ENCODE results near the gene CX3CL1.

Gene CX3CL1

GRCh38 chr16:57412584-57412983 lies 40.3 kb downstream of the CX3CL1 start:
- Histone ChIP-seq H3K27me3 (ENCODE audit: control insufficient read depth in 1 of 2, insufficient read depth in 2 of 2, low read length in 2 of 2) (no peaks in the 10 kb centered on the region), H3K36me3 (ENCODE audit: insufficient read depth, low read length) (no peaks in the 10 kb centered on the region), H3K9ac (ENCODE audit: low read length) (no peak overlapping the region), H3K27ac (ENCODE audit: low read depth, low read length) (no peak overlapping the region), H3K4me1 (ENCODE audit: insufficient read depth, low read length) (peaks cover 10% of the 10 kb centered on the region), H3K4me3 (ENCODE audit: low read depth in 1 of 2, low read length in 2 of 2) (no peak overlapping the region), H3K9me3 (ENCODE audit: low read length) (no peaks in the 10 kb centered on the region)

GRCh38 chr16:57413301-57413730 lies 41.0 kb downstream of the CX3CL1 start:
- Histone ChIP-seq H3K4me3 (ENCODE audit: low read depth in 1 of 2, low read length in 2 of 2) (no peak overlapping the region), H3K9me3 (ENCODE audit: low read length) (no peaks in the 10 kb centered on the region), H3K27me3 (ENCODE audit: control insufficient read depth in 1 of 2, insufficient read depth in 2 of 2, low read length in 2 of 2) (no peaks in the 10 kb centered on the region), H3K4me1 (ENCODE audit: insufficient read depth, low read length) (peaks cover 10% of the 10 kb centered on the region), H3K36me3 (ENCODE audit: insufficient read depth, low read length) (no peaks in the 10 kb centered on the region), H3K27ac (ENCODE audit: low read depth, low read length) (no peak overlapping the region), H3K9ac (ENCODE audit: low read length) (no peak overlapping the region)

DNA sequence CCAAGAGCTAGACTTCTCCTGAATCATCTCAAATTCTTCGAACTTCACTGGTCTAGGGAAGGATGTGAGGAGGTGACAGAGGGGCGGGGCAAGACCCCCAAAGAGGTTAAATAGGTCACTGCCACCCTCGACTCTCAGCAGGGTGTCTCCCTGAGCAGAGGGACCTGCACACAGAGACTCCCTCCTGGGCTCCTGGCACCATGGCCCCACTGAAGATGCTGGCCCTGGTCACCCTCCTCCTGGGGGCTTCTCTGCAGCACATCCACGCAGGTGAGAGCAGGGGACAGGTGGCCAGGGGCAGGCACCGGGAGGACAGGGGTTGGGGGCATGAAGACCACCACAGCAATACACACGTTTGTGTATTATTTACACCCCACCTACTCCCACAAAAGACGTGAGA lies 41.4 kb downstream of the CX3CL1 start:
- H3K27me3 ChIP-seq (ENCODE audit: control insufficient read depth in 1 of 2, insufficient read depth in 2 of 2, low read length in 2 of 2): no peaks in the 10 kb centered on the region
- H3K4me3 ChIP-seq (ENCODE audit: low read depth in 1 of 2, low read length in 2 of 2): no peak overlapping the region
- no peak overlapping the region for H3K27ac ChIP-seq (ENCODE audit: low read depth, low read length)
- H3K4me1 ChIP-seq (ENCODE audit: insufficient read depth, low read length): peaks cover 13% of the 10 kb centered on the region
- H3K9ac ChIP-seq (ENCODE audit: low read length): no peak overlapping the region
- no peaks in the 10 kb centered on the region for H3K36me3 ChIP-seq (ENCODE audit: insufficient read depth, low read length)
- no peaks in the 10 kb centered on the region for H3K9me3 ChIP-seq (ENCODE audit: low read length)

DNA sequence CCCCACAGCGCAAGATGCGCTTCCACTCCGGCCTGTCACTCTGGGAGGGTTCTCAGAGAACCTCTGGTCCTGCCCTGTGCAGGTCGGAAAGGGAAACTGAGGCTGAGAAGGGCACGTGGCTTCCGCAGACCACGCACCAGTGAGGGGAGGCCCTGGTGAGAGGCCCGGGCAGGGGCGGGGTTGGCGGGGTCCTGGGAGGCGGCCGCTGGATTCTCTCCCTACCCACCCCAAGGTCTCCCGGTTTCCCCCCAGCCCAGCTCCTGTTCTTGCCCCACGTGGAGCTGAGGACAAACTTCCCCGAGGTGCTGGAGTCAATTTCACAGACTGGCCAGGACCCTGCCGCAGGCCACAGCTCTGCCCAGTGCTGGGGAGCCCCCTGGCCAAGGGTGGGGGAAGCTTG lies 43.8 kb downstream of the CX3CL1 start:
- H3K27ac ChIP-seq (ENCODE audit: low read depth, low read length): no peak overlapping the region

DNA sequence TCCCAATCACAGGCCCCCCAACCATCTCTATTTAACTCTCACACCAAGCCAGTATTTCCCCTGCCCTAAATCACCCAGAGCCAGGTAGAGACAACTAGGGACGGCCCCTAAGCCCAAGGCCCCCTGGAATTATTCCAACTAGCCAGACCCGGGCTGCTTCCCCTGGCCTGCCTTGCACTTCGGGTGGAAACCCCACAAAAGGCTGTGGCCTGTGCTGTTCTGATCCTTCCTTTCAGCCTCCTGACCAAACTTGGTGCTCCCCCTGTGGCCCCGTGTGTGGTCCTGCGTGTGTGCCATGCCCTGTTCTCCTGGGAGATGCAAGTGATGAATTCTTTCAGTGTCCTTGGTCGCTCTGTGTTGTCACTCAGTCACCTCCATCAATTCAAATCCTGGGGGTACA lies 47.2 kb downstream of the CX3CL1 start:
- H3K4me3 ChIP-seq (ENCODE audit: low read depth in 1 of 2, low read length in 2 of 2): no peak overlapping the region
- H3K4me1 ChIP-seq (ENCODE audit: insufficient read depth, low read length): peaks cover 28% of the 10 kb centered on the region
- H3K9me3 ChIP-seq (ENCODE audit: low read length): no peaks in the 10 kb centered on the region
- H3K36me3 ChIP-seq (ENCODE audit: insufficient read depth, low read length): no peaks in the 10 kb centered on the region
- no peak overlapping the region for H3K9ac ChIP-seq (ENCODE audit: low read length)
- H3K27ac ChIP-seq (ENCODE audit: low read depth, low read length): no peak overlapping the region
- H3K27me3 ChIP-seq (ENCODE audit: control insufficient read depth in 1 of 2, insufficient read depth in 2 of 2, low read length in 2 of 2): no peaks in the 10 kb centered on the region

More for the DNA sequence above, 43.8 kb downstream of the CX3CL1 start:
- peaks cover 19% of the 10 kb centered on the region for H3K4me1 ChIP-seq (ENCODE audit: insufficient read depth, low read length)
- no peaks in the 10 kb centered on the region for H3K27me3 ChIP-seq (ENCODE audit: control insufficient read depth in 1 of 2, insufficient read depth in 2 of 2, low read length in 2 of 2)
- no peaks in the 10 kb centered on the region for H3K36me3 ChIP-seq (ENCODE audit: insufficient read depth, low read length)
- H3K9ac ChIP-seq (ENCODE audit: low read length): no peak overlapping the region
- H3K9me3 ChIP-seq (ENCODE audit: low read length): no peaks in the 10 kb centered on the region
- no peak overlapping the region for H3K4me3 ChIP-seq (ENCODE audit: low read depth in 1 of 2, low read length in 2 of 2)

DNA sequence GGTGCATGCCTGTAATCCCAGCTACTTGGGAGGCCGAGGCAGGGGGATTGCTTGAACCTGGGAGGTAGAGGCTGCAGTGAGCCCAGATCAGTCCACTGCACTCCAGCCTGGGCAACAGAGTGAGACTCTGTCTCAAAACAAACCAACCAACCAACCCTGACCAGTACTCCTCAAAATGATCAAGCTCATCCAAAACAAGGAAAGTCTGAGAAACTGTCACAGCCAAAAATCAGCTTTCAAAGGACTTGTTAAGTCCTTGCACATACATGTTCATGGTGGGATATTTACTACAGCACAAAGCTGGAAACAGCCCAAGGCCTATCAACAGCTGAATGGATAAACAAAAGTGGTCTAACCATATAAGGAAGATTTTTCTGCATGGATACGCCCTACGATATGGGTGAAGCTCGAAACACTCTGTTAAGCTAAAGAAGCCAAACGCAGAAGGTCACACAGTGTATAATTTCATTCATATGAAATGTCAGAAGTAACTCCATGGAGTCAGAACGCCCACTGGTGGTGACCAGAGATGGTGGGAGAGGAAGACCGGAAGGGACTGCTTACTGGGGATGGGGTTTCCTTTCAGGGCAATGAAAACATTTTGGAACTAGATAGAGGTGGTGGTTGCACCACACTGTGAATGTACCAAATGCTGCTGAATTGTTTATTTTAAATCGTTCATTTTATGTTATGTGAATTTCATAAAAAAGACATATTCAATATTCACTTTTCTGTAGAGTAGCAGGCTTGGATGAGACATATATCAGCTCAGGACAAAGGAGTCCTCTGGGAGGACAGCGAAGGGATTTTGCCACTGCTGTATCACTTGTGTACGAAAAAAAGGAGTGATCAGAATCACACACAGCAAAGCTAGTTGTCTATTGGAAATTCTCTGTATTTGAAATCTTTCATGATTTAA lies 50.0 kb downstream of the CX3CL1 start:
- Histone ChIP-seq H3K9ac (ENCODE audit: low read length) (no peak overlapping the region), H3K27ac (ENCODE audit: low read depth, low read length) (no peak overlapping the region), H3K4me1 (ENCODE audit: insufficient read depth, low read length) (peaks cover 19% of the 10 kb centered on the region)

DNA sequence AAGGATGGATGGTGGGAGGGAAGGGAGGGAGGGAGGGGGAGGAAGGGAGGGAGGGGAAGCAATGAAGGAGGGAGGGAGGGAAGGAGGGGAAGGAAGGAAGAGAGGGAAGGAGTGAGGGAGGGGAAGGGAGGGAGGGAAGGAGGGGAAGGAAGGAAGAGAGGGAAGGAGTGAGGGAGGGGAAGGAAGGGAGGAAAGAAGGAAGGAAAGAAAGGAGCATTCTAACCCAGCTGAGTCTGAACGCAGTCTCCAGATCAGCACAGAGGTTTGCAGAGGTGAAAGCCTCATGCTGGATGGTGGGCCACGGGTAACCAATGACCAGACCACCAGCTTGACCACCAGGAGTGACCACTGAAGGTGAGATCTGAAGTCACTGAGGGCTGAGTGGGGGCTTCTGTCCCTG lies 50.9 kb downstream of the CX3CL1 start:
- H3K4me3 ChIP-seq (ENCODE audit: low read depth in 1 of 2, low read length in 2 of 2): no peak overlapping the region
- H3K9me3 ChIP-seq (ENCODE audit: low read length): no peaks in the 10 kb centered on the region
- H3K9ac ChIP-seq (ENCODE audit: low read length): no peak overlapping the region
- H3K4me1 ChIP-seq (ENCODE audit: insufficient read depth, low read length): peaks cover 18% of the 10 kb centered on the region
- H3K36me3 ChIP-seq (ENCODE audit: insufficient read depth, low read length): peaks cover 4% of the 10 kb centered on the region
- H3K27me3 ChIP-seq (ENCODE audit: control insufficient read depth in 1 of 2, insufficient read depth in 2 of 2, low read length in 2 of 2): no peaks in the 10 kb centered on the region
- no peak overlapping the region for H3K27ac ChIP-seq (ENCODE audit: low read depth, low read length)

More for the DNA sequence above, 50.0 kb downstream of the CX3CL1 start:
- no peaks in the 10 kb centered on the region for H3K27me3 ChIP-seq (ENCODE audit: control insufficient read depth in 1 of 2, insufficient read depth in 2 of 2, low read length in 2 of 2)
- no peak overlapping the region for H3K4me3 ChIP-seq (ENCODE audit: low read depth in 1 of 2, low read length in 2 of 2)
- no peaks in the 10 kb centered on the region for H3K9me3 ChIP-seq (ENCODE audit: low read length)
- H3K36me3 ChIP-seq (ENCODE audit: insufficient read depth, low read length): no peaks in the 10 kb centered on the region

GRCh38 chr16:57424583-57424982 lies 52.3 kb downstream of the CX3CL1 start:
- H3K4me1 ChIP-seq (ENCODE audit: insufficient read depth, low read length): peaks cover 9% of the 10 kb centered on the region
- H3K27me3 ChIP-seq (ENCODE audit: control insufficient read depth in 1 of 2, insufficient read depth in 2 of 2, low read length in 2 of 2): no peaks in the 10 kb centered on the region
- no peak overlapping the region for H3K4me3 ChIP-seq (ENCODE audit: low read depth in 1 of 2, low read length in 2 of 2)
- no peak overlapping the region for H3K9ac ChIP-seq (ENCODE audit: low read length)
- peaks cover 15% of the 10 kb centered on the region for H3K36me3 ChIP-seq (ENCODE audit: insufficient read depth, low read length)
- H3K27ac ChIP-seq (ENCODE audit: low read depth, low read length): no peak overlapping the region
- H3K9me3 ChIP-seq (ENCODE audit: low read length): no peaks in the 10 kb centered on the region

GRCh38 chr16:57426356-57426755 lies 54.1 kb downstream of the CX3CL1 start:
- no peak overlapping the region for H3K27ac ChIP-seq (ENCODE audit: low read depth, low read length)
- no peaks in the 10 kb centered on the region for H3K9me3 ChIP-seq (ENCODE audit: low read length)
- peaks cover 9% of the 10 kb centered on the region for H3K4me1 ChIP-seq (ENCODE audit: insufficient read depth, low read length)
- H3K27me3 ChIP-seq (ENCODE audit: control insufficient read depth in 1 of 2, insufficient read depth in 2 of 2, low read length in 2 of 2): no peaks in the 10 kb centered on the region
- no peak overlapping the region for H3K4me3 ChIP-seq (ENCODE audit: low read depth in 1 of 2, low read length in 2 of 2)
- H3K9ac ChIP-seq (ENCODE audit: low read length): no peak overlapping the region
- H3K36me3 ChIP-seq (ENCODE audit: insufficient read depth, low read length): peaks cover 32% of the 10 kb centered on the region

- no peak overlapping the region for H3K4me3 ChIP-seq (ENCODE audit: low read depth in 1 of 2, low read length in 2 of 2)
- peaks cover 4% of the 10 kb centered on the region for H3K4me1 ChIP-seq (ENCODE audit: insufficient read depth, low read length)
- no peak overlapping the region for H3K27ac ChIP-seq (ENCODE audit: low read depth, low read length)
- no peak overlapping the region for H3K9ac ChIP-seq (ENCODE audit: low read length)
- no peaks in the 10 kb centered on the region for H3K27me3 ChIP-seq (ENCODE audit: control insufficient read depth in 1 of 2, insufficient read depth in 2 of 2, low read length in 2 of 2)
- peaks cover 38% of the 10 kb centered on the region for H3K36me3 ChIP-seq (ENCODE audit: insufficient read depth, low read length)
- no peaks in the 10 kb centered on the region for H3K9me3 ChIP-seq (ENCODE audit: low read length)
Measured at GRCh38 chr16:57427307-57427706, 55.0 kb downstream of the CX3CL1 start.

DNA sequence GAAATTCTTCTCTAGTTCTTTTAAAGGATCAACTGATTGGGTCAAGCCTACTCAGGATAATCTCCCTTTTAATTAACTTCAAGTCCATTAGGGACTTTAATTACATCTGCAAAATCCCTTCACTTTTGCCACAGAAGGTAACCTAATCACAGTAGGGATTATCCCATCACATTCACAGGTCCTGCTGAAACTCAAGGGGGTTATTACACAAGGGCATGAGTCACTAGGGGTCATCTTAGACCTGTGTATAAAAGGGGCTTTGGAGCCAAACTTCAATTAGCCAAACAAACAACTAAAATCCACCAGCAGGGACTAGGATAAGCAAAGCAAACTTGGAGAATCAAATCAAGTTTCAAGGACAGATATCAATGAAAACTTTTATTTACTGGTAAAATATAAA lies 55.5 kb downstream of the CX3CL1 start:
- H3K36me3 ChIP-seq (ENCODE audit: insufficient read depth, low read length): peaks cover 43% of the 10 kb centered on the region
- no peaks in the 10 kb centered on the region for H3K27me3 ChIP-seq (ENCODE audit: control insufficient read depth in 1 of 2, insufficient read depth in 2 of 2, low read length in 2 of 2)
- no peak overlapping the region for H3K9ac ChIP-seq (ENCODE audit: low read length)
- H3K4me3 ChIP-seq (ENCODE audit: low read depth in 1 of 2, low read length in 2 of 2): no peak overlapping the region
- no peaks in the 10 kb centered on the region for H3K4me1 ChIP-seq (ENCODE audit: insufficient read depth, low read length)
- H3K9me3 ChIP-seq (ENCODE audit: low read length): no peaks in the 10 kb centered on the region
- H3K27ac ChIP-seq (ENCODE audit: low read depth, low read length): no peak overlapping the region

DNA sequence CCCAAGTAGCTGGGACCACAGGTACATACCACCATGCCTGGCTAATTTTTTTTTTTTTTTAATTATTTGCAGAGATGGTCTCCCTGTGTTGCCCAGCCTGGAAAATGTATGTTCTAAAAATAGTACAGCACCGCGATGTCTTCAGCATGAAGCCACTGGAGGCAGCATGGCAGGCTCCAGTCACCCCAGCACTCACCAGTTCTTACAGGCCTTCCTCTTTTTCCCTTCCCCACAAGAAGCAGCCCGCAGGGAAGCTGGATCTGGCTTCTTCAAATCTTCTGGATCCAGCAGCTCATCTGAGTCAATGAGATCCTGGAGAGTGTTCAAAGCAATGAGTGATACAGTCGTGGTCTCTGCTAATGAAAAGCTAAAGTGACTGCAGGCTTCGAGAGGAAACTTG lies 58.7 kb downstream of the CX3CL1 start:
- no peak overlapping the region for H3K27ac ChIP-seq (ENCODE audit: low read depth, low read length)
- peaks cover 70% of the 10 kb centered on the region for H3K36me3 ChIP-seq (ENCODE audit: insufficient read depth, low read length)
- no peak overlapping the region for H3K4me3 ChIP-seq (ENCODE audit: low read depth in 1 of 2, low read length in 2 of 2)
- H3K9me3 ChIP-seq (ENCODE audit: low read length): no peaks in the 10 kb centered on the region
- no peaks in the 10 kb centered on the region for H3K4me1 ChIP-seq (ENCODE audit: insufficient read depth, low read length)
- no peak overlapping the region for H3K9ac ChIP-seq (ENCODE audit: low read length)
- H3K27me3 ChIP-seq (ENCODE audit: control insufficient read depth in 1 of 2, insufficient read depth in 2 of 2, low read length in 2 of 2): no peaks in the 10 kb centered on the region
